GM12878 (cell line): ENCODE measurements around the gene CELSR2.

Experiments used
- CHD2 ChIP-seq: IDR thresholded peaks from 2 replicates; pipeline ENCODE4 v1.6.1; 2011; ENCODE audit warnings: low read depth, low read length, improper control_type of control experiment, borderline replicate concordance
- CTCF ChIP-seq, 3 experiments: IDR thresholded peaks in 2 of 3; conservative IDR thresholded peaks in 1 of 3; 2 replicates each; pipeline ENCODE4 v1.5.1; 2011; ENCODE audit warnings: low read depth in 3 of 3, low read length in 3 of 3, mild to moderate bottlenecking in 3 of 3, control low read depth in 2 of 3, moderate library complexity in 2 of 3, inconsistent platforms in 1 of 3, mixed read lengths in 1 of 3; ENCODE audit not compliant: control insufficient read depth in 2 of 3, insufficient read depth in 1 of 3; ENCODE audit errors: extremely low read depth in 1 of 3
- FOS ChIP-seq: IDR thresholded peaks from 3 replicates; pipeline ENCODE4 v1.6.1; 2011; ENCODE audit warnings: borderline replicate concordance; ENCODE audit not compliant: insufficient read length; ENCODE audit errors: extremely low read depth
- GABPA ChIP-seq: IDR thresholded peaks from 2 replicates; pipeline ENCODE4 v1.6.1; 2014; ENCODE audit warnings: antibody characterized with exemption, low read depth, mild to moderate bottlenecking, inconsistent platforms
- IKZF1 ChIP-seq: fragments of 450-650 bp; conservative IDR thresholded peaks from 2 replicates; pipeline ENCODE4 v1.6.1; 2017; ENCODE audit warnings: antibody characterized with exemption, mild to moderate bottlenecking
- POLR2AphosphoS5 ChIP-seq: IDR thresholded peaks from 2 replicates; pipeline ENCODE4 v1.6.1; 2011; ENCODE audit warnings: mild to moderate bottlenecking, low read length, inconsistent platforms
- SPI1 ChIP-seq: IDR thresholded peaks from 2 replicates; pipeline ENCODE4 v1.6.1; 2011; ENCODE audit warnings: low read depth, mild to moderate bottlenecking, low read length, moderate library complexity, borderline replicate concordance; ENCODE audit not compliant: insufficient read depth
- TAF1 ChIP-seq: IDR thresholded peaks from 2 replicates; pipeline ENCODE4 v1.6.1; 2011; ENCODE audit warnings: mild to moderate bottlenecking, low read depth, low read length, borderline replicate concordance
- ZNF24 ChIP-seq: fragments of 450-650 bp; IDR thresholded peaks from 2 replicates; pipeline ENCODE4 v1.6.1; 2017; ENCODE audit warnings: antibody characterized with exemption, mild to moderate bottlenecking
- TF ChIP-seq, protein P1 (sequence below): fragments of 150-350 bp; IDR thresholded peaks from 2 replicates; pipeline ENCODE4 v1.6.1; 2014; ENCODE audit warnings: mild to moderate bottlenecking, low read depth, low read length
- TF ChIP-seq, protein P2 (sequence below): IDR thresholded peaks from 2 replicates; pipeline ENCODE4 v1.6.1; 2012; ENCODE audit warnings: low read depth, low read length, improper control_type of control experiment

DNA sequence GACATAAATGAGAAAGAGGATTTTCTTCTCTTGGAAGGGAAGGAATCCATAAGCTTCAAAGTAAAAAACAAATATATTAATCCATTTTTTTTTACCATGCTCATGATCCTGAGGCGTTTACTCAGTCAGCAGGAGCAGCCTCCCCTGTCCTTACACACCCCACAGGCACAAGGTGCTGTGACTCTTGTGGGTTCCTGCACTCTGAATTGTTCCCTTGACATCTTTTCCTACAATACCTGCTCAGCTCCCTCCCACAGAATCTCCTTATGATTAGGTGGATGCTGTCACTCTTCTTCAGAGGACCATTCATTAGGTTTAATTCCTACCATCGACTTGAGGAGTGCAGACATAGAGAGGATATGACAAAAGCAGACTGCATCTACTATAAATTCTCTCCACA lies 43.7 kb downstream of the CELSR2 start:
- TF ChIP-seq CTCF (IDR thresholded peaks at IDR 0.05 in 2 of 3, conservative IDR thresholded peaks at IDR 0.05 in 1 of 3; ENCODE audit: control insufficient read depth in 2 of 3, extremely low read depth in 1 of 3, insufficient read depth in 1 of 3, low read depth in 3 of 3, low read length in 3 of 3) (no peak), CHD2 (no peak), TAF1 (no peak), IKZF1 (no peak), POLR2AphosphoS5 (no peak), ZNF24 (no peak), FOS (no peak), GABPA (no peak), SPI1 (no peak)
- TF ChIP-seq, protein P1, sequence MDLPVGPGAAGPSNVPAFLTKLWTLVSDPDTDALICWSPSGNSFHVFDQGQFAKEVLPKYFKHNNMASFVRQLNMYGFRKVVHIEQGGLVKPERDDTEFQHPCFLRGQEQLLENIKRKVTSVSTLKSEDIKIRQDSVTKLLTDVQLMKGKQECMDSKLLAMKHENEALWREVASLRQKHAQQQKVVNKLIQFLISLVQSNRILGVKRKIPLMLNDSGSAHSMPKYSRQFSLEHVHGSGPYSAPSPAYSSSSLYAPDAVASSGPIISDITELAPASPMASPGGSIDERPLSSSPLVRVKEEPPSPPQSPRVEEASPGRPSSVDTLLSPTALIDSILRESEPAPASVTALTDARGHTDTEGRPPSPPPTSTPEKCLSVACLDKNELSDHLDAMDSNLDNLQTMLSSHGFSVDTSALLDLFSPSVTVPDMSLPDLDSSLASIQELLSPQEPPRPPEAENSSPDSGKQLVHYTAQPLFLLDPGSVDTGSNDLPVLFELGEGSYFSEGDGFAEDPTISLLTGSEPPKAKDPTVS, result no peak
- TF ChIP-seq, protein P2, sequence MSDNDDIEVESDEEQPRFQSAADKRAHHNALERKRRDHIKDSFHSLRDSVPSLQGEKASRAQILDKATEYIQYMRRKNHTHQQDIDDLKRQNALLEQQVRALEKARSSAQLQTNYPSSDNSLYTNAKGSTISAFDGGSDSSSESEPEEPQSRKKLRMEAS, result no peak
